ENCODE measurements around the gene MYCBP.
"Not testable (repeated sequence)": the region's sequence is repeated elsewhere in the genome, so short reads cannot be mapped to it uniquely, and the experiment has no call there.

Gene MYCBP

GRCh38 chr1:38873027-38873969 lies at the start of gene MYCBP:
TSS of gene MYCBP (minus strand) at chr1:38873348. CDS start at chr1:38873305, 43 bp downstream.
- DNase-seq (ENCODE audit: low spot score), result peak; percentile 100

DNA sequence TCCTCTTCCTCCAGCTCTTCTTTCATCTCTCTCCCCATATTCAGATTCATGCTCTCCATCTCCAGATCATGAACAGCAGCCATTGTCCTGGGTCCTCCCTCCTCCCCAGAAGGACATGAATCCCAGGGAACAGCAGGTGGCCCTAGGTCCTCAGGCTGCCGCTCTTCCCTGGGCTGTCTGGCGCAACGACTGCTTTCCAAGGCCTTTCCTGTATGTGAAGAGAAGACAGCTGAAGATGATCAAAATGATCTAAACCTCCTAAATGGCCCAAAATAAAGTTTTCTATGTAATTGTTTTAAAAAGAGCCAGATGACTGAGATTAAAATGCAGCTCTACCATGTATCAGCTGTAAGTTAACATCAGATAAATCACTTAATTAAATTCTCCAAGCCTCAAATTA lies 46.0 kb upstream of the MYCBP start:
- no peak for DNase-seq (ENCODE audit: low spot score)

- DNase-seq (ENCODE audit: low spot score), result peak; percentile 33
Observed at GRCh38 chr1:38918568-38918967, 45.4 kb upstream of the MYCBP start.

DNA sequence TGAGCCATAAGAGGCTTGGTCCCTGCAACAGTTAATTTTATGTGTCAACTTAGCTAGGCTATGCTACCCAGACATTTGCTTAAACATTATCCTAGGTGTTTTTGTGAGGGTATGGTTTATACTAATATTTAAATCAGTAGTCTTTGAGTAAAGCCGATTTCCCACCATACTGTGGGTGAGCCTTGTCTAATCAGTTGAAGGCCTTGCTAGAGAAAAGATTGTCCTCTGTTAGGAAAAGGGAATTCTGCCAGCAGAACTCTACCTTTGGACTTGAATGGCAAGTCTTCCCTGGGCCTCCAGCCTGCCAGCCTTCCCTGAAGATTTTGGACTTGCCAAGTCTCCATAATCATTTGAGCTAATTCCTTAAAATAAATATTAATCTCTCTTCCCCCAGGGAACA lies 44.6 kb upstream of the MYCBP start:
- DNase-seq (ENCODE audit: low spot score), result no peak

DNA sequence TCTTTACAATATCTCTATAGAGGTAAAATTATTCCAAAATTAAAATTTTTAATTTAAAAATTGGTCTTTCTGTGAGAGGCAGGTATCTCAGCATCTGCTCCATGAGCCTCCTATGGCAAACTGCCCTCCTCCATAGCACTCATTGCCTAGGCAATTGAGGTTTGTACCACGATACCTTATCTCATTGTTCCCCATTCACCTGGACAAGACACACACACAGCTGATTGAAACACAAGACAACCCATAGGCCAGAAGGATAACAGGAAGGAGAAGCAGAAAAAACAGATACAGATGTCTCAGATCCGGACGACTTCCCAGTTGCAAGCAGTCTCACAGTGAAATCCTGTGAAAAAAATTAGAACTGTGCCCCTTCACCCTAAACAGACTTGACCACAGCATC lies 44.2 kb upstream of the MYCBP start:
- DNase-seq (ENCODE audit: low spot score), result no peak

DNA sequence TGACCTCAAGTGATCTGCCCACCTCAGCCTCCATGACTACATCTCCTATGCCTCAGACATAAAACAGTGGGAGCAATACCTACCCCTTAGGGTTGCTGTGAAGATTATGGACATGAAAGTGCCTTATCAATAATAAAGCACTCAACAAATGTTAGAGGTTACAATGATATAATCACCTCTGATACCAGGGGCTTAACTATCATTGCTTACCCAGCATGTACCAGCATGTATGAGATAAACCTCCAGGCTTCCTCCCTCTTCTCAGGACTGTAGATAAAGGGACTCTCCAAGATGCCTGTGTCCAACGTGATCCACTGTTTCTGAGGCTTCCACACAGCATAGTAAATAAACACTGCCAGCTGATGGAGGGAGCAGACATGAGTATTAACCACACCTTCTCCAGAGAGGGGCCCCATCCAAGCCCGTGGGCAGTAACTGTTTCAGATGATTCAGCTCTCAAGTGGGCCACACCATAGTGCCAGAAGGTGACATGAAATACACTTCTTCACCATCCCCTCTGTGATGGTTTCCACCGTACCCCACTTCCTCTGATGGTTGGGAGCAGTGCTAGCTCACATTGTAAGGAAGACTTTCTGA lies 42.3 kb upstream of the MYCBP start:
- DNase-seq (ENCODE audit: low spot score), result no peak

DNA sequence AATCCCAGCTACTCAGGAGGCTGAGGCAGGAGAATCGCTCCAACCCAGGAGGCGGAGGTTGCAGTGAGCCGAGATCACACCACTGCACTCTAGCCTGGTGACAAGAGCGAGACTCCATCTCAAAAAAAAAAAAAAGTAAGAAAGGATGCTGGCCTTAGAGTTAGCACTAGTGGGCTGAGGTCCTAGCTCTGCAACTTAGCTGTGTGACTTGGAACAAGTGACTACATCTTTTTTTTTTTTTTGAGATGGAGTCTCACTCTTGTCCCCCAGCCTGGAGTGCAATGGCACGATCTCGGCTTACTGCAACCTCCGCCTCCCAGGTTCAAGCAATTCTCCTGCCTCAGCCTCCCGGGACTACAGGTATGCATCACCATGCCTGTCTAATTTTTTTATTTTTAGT lies 41.8 kb upstream of the MYCBP start:
- not testable (repeated sequence) for DNase-seq (ENCODE audit: low spot score)

- DNase-seq (ENCODE audit: low spot score), result no peak
Observed at GRCh38 chr1:38908821-38909220, 35.7 kb upstream of the MYCBP start.

- DNase-seq (ENCODE audit: low spot score), result no peak
Observed at GRCh38 chr1:38905985-38906384, 32.8 kb upstream of the MYCBP start.

GRCh38 chr1:38899560-38899959 lies 26.4 kb upstream of the MYCBP start:
- DNase-seq (ENCODE audit: low spot score), result no peak

DNA sequence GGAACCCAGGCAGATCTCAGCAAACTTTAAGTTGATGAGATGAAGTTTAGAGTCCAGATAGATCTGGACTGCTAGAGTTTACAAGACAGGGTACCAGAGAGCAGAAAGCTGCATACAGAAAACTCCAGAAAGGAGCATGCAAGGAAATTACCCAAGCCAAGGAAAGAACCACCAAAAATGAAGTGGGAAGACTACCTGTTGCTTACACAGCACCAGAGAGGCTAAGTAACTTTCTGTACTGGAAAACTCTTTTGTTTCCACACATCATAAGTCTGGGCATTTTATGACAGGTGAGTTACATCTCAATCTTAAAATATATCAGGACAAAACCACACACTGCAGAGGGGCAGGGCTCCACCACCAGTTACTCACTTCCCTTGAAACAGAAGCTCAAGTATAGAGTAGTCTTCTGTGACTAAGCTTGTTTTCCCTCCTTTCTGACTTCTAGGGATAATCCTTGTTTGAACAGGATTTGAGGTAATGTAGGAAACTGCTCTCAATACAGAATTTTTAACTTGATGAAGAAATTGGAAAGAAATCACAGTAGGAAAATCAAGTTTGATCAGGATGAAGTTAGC lies 25.6 kb upstream of the MYCBP start:
- DNase-seq (ENCODE audit: low spot score), result peak; percentile 21

DNA sequence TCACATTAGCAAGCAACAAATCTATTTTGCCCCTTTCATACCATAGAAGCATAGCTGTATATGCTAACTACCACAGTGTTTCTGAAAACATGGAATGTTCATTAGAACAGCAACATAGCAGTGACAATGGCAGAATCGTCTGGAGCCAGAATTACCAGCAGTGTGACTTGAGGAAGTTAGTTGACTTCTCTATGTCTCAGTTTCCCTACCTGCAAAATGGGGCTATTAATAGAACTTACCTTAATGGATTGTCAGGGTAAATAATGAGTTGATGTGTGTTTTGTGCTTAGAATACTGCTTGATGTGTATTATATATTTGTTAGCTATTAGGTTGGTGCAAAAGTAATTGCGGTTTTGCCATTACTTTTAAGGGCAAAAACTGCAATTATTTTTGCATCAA lies 23.0 kb upstream of the MYCBP start:
- no peak for DNase-seq (ENCODE audit: low spot score)

- DNase-seq (ENCODE audit: low spot score), result no peak
Observed at GRCh38 chr1:38892976-38893375, 19.8 kb upstream of the MYCBP start.

DNA sequence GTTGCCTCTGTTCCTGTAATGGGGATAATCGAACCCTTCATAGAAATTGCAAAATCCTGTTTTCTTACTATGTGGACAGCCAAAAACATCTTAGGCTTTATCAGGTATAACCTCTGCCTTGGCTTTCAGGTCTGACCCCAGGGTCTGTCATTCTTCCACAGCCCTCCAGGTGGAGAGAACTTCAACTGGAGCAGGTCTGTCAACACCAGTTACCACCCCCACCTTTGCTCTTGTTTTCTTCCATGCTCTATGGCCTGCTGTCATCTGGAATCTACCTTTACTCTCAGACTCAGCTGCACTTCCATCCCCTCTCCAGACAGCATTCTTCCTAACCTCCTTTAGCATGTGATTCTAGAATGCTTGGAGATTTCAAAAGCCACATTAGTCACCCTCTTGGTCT lies 18.6 kb upstream of the MYCBP start:
- peak; percentile 27 for DNase-seq (ENCODE audit: low spot score)

GRCh38 chr1:38889589-38889988 lies 16.4 kb upstream of the MYCBP start:
- DNase-seq (ENCODE audit: low spot score), result no peak

DNA sequence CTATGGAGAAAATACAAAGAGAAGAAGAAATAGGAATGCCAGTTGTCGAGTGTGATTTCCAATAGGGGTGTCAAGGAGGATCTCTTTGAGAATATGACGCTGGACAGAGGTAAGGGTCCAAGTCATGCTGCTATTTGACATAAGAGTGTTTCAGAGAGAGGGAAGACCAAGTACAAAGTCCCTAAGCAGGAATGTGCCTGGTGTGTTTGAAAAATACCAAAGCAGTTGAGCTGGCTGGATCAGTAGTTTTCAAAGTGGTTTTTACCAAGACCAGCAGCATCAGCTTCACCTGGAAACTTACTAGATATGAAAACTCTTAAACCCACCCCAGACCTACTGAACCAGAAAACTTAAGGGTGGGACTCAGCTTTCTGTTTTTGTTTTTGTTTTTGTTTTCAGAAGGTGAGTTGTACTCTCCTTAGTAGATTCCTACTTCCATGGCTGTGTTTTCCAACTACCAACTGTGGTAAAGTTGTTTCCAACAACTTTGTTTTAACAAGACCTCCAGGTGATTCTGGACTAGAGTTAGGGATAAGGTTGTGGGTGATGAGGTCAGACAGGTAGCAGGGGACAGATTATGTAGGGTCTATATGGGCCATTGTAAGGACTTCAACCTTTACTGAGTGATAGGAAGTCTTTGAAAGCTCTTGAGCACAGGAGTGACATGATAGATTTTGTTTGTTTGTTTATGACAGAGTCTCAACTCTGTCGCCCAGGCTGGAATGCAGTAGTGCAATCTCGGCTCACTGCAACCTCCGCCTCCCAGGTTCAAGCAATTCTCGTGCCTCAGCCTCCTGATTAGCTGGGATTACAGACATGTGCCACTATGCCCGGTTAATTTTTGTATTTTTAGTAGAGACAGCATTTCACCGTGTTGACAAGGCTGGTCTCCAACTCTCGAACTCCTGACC lies 15.5 kb upstream of the MYCBP start:
- no peak for DNase-seq (ENCODE audit: low spot score)

DNA sequence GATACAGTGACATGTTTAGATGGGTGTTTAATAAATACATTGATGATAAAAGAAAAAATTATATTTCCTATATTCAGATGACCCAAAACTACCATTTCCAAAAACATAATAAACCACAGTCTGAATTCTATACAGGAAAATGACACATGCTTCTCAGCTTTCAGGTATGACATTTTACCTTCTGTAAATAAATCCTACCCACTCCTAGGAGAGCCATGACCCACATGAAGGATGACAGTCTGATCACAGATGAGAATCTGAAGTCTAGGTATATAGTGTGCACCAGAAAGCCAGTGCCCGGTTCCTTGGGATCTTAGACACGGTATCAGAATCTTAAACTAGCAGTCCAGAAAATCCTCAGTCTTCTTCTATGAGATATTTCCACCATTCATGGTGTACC lies 11.9 kb upstream of the MYCBP start:
- DNase-seq (ENCODE audit: low spot score), result no peak

- no peak for DNase-seq (ENCODE audit: low spot score)
Observed at GRCh38 chr1:38881487-38881886, 8.3 kb upstream of the MYCBP start, which contains the start of gene GJA9. TSS of gene GJA9 (minus strand) at chr1:38881587. CDS start at chr1:38876098, 5,489 bp downstream.

GRCh38 chr1:38875811-38876210 lies 2.7 kb upstream of the MYCBP start:
- no peak for DNase-seq (ENCODE audit: low spot score)

DNA sequence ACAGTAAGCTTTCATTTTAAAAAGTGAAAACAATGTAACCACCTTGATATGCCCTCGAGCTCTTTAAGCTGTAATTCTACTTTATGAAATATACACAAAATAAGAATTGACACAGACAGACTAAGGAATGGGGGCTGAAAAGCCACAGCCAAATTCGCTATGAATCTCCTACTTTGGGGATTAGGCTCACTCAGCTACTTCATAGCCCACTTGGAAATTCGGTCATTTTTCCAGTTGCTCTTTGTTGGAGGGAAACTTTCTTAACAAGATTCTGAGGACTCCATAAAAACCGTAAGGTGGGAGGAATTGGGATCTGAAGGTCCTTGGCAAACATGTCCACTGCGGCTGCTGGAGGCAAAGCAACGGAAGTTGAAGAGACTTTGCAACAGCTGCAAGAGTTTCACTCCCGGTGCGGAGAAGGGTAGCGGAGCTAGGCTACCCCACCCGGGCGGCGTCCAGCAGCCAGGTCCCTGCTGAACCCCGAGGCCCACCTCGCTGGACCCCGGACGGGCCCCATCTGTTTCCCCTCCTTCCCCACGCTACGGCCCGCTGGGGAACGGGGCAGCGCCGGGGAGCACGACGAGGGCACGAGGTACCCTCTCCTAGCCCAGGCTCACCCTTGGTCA lies 634 bp downstream of the MYCBP start:
- peak; percentile 41 for DNase-seq (ENCODE audit: low spot score)

DNA sequence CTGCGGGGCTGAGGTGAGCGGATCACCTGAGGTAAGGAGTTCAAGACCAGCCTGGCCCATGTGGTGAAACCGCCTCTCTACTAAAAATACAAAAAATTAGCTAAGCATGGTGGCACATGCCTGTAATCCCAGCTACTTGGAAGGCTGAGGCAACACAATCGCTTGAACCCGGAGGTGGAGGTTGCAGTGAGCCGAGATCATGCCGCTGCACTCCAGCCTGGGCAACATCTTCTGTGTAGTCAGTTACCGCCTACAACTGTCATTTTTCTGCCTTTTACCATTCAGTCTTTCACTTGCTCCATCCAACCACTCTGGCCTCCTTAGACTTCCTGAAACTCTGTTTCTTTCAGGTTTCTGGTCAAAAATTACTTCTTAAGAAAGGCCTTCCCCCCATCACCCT lies 2.2 kb downstream of the MYCBP start:
- DNase-seq (ENCODE audit: low spot score), result no peak

- no peak for DNase-seq (ENCODE audit: low spot score)
Observed at GRCh38 chr1:38867208-38867607, 5.9 kb downstream of the MYCBP start.
